GM19193 (cell line): ENCODE data around the gene TERF2IP.

Experiments used
- POLR2A ChIP-seq: IDR thresholded peaks from 4 replicates; pipeline ENCODE4 v1.6.1; 2011; ENCODE audit not compliant: insufficient read depth, insufficient read length; ENCODE audit errors: extremely low read depth

TERF2IP gene

DNA sequence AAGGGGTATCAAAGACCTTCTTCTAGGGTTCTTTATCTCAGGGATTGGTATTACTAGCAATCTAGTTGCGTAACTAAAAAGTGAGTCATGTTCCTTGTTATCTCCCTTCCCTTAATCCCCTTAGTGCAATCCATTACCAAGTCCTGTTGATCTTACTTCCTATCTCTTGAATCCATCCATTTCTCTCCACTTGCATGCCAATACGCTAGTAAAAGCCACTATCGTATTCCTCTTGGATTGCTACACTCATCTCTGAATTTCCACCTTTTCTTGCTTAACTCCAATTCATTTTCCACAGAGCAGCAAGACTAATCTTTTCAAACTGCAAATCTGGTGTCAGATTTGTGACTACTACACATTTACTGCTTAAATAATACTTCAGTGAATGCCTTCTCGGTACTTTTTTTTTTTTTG is 22.6 kb upstream of the TERF2IP start:
- TF ChIP-seq POLR2A = no peak

DNA sequence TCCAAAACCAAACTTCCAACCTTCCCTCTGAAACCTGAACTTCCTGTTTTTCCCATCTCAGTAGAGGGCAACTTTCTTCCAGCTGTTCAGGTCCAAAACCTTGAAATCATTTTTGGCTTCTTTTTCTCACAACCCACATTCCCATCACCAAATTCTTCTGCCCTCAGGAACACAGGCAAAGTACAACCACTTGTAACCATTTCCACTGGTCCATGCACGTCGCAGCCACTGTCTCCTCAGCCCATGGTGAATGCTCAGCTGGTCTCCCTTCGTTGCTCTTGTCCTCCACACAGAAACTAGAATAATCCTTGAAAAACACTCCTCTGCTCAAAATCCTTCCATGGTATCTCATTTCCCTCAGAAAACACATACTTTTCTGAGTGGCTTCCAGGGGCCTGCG is 20.8 kb upstream of the TERF2IP start:
- no peak for TF ChIP-seq POLR2A

DNA sequence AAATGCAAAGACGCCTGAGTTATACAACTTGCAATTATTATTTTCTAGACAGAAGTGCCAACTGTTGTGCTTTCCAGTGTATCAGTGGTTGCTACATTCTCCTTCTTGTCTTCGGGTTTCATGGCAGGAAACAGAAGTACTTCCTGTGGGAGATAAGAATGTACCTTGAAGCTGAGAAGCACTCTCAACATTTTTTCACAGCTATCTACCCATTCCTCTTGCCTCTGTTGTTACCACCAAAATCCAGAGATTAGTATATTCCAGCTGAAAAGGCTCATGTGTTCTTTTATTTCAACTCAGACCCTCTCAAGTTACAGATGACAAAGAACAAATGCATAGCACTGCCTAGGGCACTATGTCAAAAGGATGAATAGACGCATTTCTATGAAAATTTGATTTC is 19.7 kb upstream of the TERF2IP start:
- TF ChIP-seq POLR2A = no peak

DNA sequence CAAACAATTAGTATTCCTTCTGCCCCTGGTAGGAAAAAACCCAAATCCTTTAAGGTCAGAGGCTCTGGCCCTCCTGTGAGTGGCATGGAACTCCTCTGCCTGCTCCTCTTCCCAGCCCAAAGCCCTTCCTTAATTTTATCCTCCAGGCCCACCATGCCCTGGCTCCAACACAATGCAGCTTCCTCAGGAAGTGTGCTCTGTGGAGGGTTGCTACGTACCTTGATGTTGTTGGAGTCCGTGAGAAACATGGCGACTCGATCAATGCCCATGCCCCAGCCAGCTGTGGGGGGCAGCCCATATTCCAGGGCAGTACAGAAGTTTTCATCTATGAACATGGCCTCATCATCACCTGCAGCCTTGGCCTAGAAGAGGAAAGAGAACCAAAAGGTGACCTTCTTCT is 19.2 kb upstream of the TERF2IP start:
- no peak for TF ChIP-seq POLR2A

- no peak for TF ChIP-seq POLR2A
These were observed 18.4 kb upstream of the TERF2IP start for GRCh38 chr16:75629132-75629531.

DNA sequence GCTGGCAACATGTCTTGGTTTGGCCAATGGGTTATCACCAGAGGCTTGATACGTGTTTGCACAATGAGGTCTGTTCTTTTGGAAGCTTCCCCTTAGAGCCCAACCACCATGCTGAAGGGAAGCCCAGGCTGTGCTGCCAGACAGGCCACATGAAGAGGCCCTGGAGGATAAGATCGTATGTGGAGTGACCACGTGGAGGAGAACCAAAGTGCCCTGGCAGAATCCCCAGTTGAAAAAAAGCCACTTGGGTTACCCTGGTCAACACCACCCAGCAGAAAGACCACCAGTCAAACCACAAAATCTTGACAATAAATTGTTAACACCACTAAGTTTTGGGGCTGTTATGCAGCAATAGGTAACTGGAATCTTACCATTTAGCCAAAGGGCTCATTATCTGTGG is 17.5 kb upstream of the TERF2IP start:
- TF ChIP-seq POLR2A = no peak

DNA sequence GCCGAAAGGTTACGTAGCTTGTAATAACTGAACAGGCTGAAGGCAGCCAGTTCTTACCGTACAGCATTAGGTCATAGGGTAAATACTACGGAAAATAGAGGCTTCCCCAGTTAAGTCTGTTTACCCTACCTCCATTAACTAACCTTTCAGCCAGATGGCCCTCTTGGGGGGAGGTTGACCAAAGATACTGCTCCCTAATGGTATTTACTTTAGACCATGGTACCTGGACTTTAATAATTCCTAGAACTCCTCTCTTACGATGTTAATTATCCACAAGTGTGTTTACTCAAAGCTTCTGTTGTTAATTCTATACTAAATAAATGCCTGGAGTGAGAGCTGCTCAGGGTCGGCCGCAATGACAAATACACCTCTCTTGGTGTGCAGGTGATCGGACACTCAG is 14.7 kb upstream of the TERF2IP start:
- TF ChIP-seq POLR2A = no peak

GRCh38 chr16:75635036-75635435 is 12.5 kb upstream of the TERF2IP start:
- no peak for TF ChIP-seq POLR2A

GRCh38 chr16:75640598-75640997 is 7.0 kb upstream of the TERF2IP start:
- TF ChIP-seq POLR2A = no peak

DNA sequence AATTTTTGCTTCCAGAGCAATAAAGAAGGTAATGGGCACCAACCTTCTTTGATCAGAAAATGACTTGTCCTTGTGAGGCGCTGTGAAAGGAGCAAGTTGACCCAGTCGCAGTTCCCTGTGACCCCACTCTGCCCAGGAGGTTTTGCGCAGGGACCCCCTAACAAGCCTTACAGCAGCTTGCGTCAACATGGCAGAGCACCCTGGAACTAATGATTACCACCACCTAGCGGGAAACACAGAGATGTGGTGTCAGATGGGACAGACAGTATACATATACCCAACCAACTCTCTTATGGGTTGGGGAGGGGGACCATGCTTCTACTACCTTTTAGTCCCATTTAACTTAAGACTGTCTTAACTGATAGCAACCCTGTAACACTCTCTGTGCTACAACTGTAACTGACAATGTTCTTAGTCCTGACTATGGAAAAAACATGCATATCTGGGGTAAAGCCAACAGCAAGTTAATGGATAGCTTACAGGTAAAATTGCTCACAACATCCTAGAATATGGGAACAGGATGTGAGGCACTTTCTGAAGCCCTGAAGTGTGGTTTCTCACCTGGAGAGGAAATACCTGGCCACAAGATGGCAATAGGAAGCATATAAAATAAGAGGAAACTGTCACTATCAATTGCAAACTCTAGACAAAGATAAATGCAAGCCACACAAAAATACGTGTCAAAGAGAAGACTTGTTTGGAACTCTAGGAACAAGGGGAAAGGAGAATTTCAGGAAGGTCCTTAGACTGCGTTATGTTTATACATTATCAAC is 3.1 kb upstream of the TERF2IP start:
- TF ChIP-seq POLR2A = no peak

DNA sequence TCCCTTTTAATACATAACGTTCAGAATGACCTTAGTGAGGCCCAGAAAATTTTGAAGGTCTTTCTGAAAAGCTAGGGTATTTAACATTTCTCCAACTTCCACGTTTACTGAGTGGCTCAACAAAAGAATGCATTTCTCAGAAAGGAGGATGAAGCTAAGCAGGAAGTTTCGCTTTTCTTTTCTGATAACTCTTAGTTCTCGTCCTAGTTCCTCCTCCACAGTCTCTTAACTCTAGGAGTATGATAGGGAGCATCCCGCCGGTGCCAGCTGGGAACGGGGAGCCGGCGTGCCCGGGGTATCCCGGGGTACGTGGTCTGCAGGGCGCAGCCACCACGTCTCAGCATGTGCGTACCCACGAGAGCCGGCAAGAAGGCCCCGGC is 471 bp upstream of the TERF2IP start:
- TF ChIP-seq POLR2A = no peak

DNA sequence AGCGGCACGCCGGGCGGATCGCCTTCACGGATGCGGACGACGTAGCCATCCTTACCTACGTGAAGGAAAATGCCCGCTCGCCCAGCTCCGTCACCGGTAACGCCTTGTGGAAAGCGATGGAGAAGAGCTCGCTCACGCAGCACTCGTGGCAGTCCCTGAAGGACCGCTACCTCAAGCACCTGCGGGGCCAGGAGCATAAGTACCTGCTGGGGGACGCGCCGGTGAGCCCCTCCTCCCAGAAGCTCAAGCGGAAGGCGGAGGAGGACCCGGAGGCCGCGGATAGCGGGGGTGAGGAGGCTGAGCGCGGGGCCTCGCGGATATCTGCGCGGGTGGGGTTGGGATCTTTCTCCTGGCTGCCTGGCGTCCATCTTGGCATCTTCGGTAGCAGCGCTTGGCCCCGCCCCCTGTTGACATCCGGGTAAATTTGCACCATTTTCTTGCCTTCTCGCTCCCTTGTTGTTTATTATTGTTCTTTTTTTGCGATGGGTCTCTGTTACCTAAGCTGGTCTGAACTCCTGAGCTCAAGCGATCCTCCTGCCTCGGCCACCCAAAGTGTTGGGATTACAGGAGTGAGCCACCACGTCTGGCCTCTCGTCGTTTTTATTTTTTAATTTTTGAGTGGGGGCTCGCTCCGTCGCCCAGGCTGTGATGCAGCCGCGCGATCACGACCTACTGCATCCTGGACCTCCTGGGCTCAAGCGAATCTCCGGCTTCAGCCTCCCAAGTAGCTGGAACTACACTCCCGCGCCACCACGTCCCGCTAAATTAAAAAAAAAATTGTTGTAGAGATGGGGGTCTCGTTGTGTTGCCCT is 898 bp downstream of the TERF2IP start:
- peak; percentile 55 for TF ChIP-seq POLR2A

GRCh38 chr16:75653922-75654321 is 6.3 kb downstream of the TERF2IP start:
- no peak for TF ChIP-seq POLR2A

DNA sequence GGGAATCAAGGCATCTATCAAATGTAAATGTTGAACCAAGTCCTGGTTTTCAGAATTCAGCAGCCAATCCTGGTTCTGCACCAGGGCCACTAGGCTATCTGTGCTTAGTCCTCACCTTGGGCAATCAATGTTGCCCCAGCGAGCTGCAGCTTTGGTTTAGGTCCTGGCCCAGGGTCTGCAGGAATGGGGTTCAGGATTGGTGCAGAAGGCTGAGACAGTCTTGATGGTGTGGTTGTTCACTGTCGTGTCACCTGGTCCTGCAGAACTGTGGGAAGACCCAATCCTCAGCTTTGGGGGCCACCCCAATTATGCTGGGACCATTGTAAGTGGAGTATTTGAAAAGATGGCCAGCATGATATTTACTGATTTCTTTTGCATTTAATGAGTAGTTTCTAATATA is 10.6 kb downstream of the TERF2IP start:
- TF ChIP-seq POLR2A = no peak

- no peak for TF ChIP-seq POLR2A
These were observed 12.7 kb downstream of the TERF2IP start for GRCh38 chr16:75660321-75660720.

GRCh38 chr16:75660726-75661302 is 13.2 kb downstream of the TERF2IP start:
- no peak for TF ChIP-seq POLR2A
